ENCODE measurements around the gene SLC25A30. TPM values are rescaled to one million over a fixed set of nuclear protein-coding genes. Genes with fewer than 3 reads are reported as not detected.

SLC25A30 gene
- total and polyA plus RNA-seq, 9 of the 15 experiments (the other 6 are each of a cell fraction or from before 2014, with no cell fraction given): 1.1 to 11.1 (median 5.6) TPM

DNA sequence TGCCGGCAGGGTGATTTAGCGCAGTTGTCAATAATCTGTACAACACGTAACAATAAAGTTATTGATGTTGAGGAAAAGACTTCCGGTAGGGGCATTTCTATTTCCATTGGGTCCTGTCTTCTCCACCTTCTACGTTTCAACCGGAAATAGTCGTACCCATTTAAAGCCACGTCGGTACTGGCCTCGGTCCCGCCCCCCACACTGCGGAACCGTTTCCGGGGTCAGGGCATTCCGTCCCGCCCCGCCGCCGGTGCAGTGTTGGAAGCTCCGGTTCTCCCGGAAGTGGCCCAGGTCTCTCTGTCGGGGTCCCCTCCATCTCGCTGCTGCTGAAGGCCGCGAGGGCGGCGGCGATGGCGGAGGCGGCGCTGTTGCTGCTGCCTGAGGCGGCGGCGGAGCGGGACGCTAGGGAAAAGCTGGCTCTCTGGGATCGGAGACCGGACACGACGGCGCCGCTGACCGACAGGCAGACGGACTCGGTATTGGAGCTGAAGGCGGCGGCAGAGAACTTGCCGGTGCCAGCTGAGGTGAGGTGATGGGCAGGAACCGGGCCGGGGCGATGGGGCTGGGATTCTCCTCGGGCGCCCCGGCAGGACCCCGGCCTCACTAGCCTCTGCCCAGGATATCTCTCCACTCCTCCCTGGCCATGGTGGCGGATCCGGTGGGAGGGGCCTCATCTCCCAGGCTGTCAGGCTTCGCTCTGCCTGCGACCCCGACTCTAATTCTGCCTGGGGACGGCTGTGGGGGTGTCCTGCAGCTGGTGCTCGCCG is 46.7 kb upstream of the SLC25A30 start, which contains the start of gene COG3 (continued):
- TF ChIP-seq NEUROD1 (IDR thresholded peaks at IDR 0.05; ENCODE audit: borderline replicate concordance, low read depth, low read length, partially characterized antibody): no peak
- TF ChIP-seq POLR2H (tag; IDR thresholded peaks at IDR 0.05; ENCODE audit: low read depth): peak; percentile 44; the same call in 1 of the 2 replicates
- TF ChIP-seq, protein P1, sequence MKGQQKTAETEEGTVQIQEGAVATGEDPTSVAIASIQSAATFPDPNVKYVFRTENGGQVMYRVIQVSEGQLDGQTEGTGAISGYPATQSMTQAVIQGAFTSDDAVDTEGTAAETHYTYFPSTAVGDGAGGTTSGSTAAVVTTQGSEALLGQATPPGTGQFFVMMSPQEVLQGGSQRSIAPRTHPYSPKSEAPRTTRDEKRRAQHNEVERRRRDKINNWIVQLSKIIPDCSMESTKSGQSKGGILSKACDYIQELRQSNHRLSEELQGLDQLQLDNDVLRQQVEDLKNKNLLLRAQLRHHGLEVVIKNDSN (CRISPR knock-in tag; IDR thresholded peaks at IDR 0.05): no peak
- no peak for TF ChIP-seq RBM25 (IDR thresholded peaks at IDR 0.05; ENCODE audit: low read depth, low read length, severe bottlenecking)
- TF ChIP-seq ZBED1 (IDR thresholded peaks at IDR 0.05): no peak
- TF ChIP-seq ZNF76 (CRISPR knock-in tag; IDR thresholded peaks at IDR 0.05; ENCODE audit: borderline replicate concordance): no peak
- TF ChIP-seq GTF2A2 (tag; IDR thresholded peaks at IDR 0.05): no peak
- no peak for TF ChIP-seq ZNF780A (CRISPR knock-in tag; IDR thresholded peaks at IDR 0.05)
- no peak for TF ChIP-seq MAFF (IDR thresholded peaks at IDR 0.05; ENCODE audit: low read length)
- peak; percentile 65; the same call in 1 of the 2 replicates for TF ChIP-seq SP1 (CRISPR knock-in tag; IDR thresholded peaks at IDR 0.05)
- TF ChIP-seq ZBTB8A (IDR thresholded peaks at IDR 0.05; ENCODE audit: partially characterized antibody): no peak
- TF ChIP-seq HMG20B (CRISPR knock-in tag; IDR thresholded peaks at IDR 0.05): no peak
- no peak for TF ChIP-seq MYBL2 (IDR thresholded peaks at IDR 0.05; ENCODE audit: low read depth)
- no peak for TF ChIP-seq MYBL2 (CRISPR knock-in tag; IDR thresholded peaks at IDR 0.05; ENCODE audit: borderline replicate concordance)
- TF ChIP-seq ZNF347 (CRISPR knock-in tag; IDR thresholded peaks at IDR 0.05; ENCODE audit: low read depth): no peak
- no peak for TF ChIP-seq IFI16 (CRISPR knock-in tag; IDR thresholded peaks at IDR 0.05)
- TF ChIP-seq, protein P2, sequence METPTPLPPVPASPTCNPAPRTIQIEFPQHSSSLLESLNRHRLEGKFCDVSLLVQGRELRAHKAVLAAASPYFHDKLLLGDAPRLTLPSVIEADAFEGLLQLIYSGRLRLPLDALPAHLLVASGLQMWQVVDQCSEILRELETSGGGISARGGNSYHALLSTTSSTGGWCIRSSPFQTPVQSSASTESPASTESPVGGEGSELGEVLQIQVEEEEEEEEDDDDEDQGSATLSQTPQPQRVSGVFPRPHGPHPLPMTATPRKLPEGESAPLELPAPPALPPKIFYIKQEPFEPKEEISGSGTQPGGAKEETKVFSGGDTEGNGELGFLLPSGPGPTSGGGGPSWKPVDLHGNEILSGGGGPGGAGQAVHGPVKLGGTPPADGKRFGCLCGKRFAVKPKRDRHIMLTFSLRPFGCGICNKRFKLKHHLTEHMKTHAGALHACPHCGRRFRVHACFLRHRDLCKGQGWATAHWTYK (CRISPR knock-in tag; IDR thresholded peaks at IDR 0.05): no peak
- TF ChIP-seq L3MBTL2 (IDR thresholded peaks at IDR 0.05): no peak
- no peak for TF ChIP-seq CBX8 (IDR thresholded peaks at IDR 0.05; ENCODE audit: borderline replicate concordance, extremely low read depth, low read depth, low read length, poor library complexity, severe bottlenecking)
- TF ChIP-seq STAT5A (IDR thresholded peaks at IDR 0.05; ENCODE audit: borderline replicate concordance, low read length): no peak
- TF ChIP-seq, protein P3, sequence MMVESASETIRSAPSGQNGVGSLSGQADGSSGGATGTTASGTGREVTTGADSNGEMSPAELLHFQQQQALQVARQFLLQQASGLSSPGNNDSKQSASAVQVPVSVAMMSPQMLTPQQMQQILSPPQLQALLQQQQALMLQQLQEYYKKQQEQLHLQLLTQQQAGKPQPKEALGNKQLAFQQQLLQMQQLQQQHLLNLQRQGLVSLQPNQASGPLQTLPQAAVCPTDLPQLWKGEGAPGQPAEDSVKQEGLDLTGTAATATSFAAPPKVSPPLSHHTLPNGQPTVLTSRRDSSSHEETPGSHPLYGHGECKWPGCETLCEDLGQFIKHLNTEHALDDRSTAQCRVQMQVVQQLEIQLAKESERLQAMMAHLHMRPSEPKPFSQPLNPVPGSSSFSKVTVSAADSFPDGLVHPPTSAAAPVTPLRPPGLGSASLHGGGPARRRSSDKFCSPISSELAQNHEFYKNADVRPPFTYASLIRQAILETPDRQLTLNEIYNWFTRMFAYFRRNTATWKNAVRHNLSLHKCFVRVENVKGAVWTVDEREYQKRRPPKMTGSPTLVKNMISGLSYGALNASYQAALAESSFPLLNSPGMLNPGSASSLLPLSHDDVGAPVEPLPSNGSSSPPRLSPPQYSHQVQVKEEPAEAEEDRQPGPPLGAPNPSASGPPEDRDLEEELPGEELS (CRISPR knock-in tag; IDR thresholded peaks at IDR 0.05; ENCODE audit: borderline replicate concordance): no peak
- TF ChIP-seq, protein P4, sequence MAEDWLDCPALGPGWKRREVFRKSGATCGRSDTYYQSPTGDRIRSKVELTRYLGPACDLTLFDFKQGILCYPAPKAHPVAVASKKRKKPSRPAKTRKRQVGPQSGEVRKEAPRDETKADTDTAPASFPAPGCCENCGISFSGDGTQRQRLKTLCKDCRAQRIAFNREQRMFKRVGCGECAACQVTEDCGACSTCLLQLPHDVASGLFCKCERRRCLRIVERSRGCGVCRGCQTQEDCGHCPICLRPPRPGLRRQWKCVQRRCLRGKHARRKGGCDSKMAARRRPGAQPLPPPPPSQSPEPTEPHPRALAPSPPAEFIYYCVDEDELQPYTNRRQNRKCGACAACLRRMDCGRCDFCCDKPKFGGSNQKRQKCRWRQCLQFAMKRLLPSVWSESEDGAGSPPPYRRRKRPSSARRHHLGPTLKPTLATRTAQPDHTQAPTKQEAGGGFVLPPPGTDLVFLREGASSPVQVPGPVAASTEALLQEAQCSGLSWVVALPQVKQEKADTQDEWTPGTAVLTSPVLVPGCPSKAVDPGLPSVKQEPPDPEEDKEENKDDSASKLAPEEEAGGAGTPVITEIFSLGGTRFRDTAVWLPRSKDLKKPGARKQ (CRISPR knock-in tag; IDR thresholded peaks at IDR 0.05): no peak
- no peak for TF ChIP-seq ZC3H11A (IDR thresholded peaks at IDR 0.05; ENCODE audit: low read depth, low read length)
- no peak for TF ChIP-seq ELF4 (CRISPR knock-in tag; IDR thresholded peaks at IDR 0.05)

Measured in K562 (cell line).